ENCODE results near the gene SCGB2A2. TPM values are rescaled to one million over a fixed set of nuclear protein-coding genes. Genes with fewer than 3 reads are reported as not detected.

Gene SCGB2A2
- total and polyA plus RNA-seq, 7 donors = 0.59 TPM; not detected in 6

DNA sequence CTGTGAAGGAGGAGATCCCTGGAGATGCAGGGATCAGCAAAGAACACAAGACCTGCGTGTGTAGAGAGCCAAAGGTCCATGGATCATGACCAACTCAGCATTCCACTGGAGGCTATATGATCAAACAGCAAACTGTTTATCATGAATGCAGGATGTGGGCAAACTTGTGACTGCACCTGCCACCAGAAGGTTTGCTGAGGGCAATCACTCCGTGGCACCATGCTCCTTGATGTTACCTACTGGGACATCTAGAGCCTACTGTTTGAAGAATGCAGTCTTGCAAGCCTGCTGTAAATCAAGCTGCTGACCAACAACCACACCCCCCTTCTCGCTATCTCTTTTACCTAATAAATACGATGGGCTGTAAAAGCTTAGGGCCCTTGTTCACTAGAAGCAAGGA, 18.3 kb upstream of the SCGB2A2 start:
- intact Hi-C loops (cut with DNase I) = no loop called here
- no peak for TF ChIP-seq CTCF (IDR thresholded peaks at IDR 0.05)
- no peak for ATAC-seq

GRCh38 chr11:62253999-62254542, 15.9 kb upstream of the SCGB2A2 start:
- ATAC-seq = no peak
- H3K4me1 ChIP-seq = no peaks in the 10 kb centered on the region
- intact Hi-C loops (cut with DNase I) = no loop called here
- DNase-seq = no peak
- WGBS, 3 donors = 40 to 72% (median 65%) methylated on average over 2 to 3 of the region's 3 CpGs
- no peak for TF ChIP-seq CTCF (IDR thresholded peaks at IDR 0.05)
- no peak overlapping the region for H3K27ac ChIP-seq
- peaks cover 0 to 2% (median 0%) of the 10 kb centered on the region in 3 donors for H3K27me3 ChIP-seq (ENCODE audit: insufficient read depth in 3 of 3, low read length in 2 of 3)
- H3K9me3 ChIP-seq = peaks cover 18% of the 10 kb centered on the region
- no peaks in the 10 kb centered on the region for H3K36me3 ChIP-seq (ENCODE audit: insufficient read depth in 1 of 2, low read depth in 1 of 2)
- H3K4me3 ChIP-seq = no peak overlapping the region

More for the DNA sequence above, 18.3 kb upstream of the SCGB2A2 start:
- DNase-seq = no peak
- Histone ChIP-seq H3K4me3 (no peak overlapping the region), H3K9me3 (peaks cover 18% of the 10 kb centered on the region), H3K4me1 (no peaks in the 10 kb centered on the region), H3K27ac (no peak overlapping the region), H3K36me3 (ENCODE audit: insufficient read depth in 1 of 2, low read depth in 1 of 2) (no peaks in the 10 kb centered on the region), H3K27me3 (ENCODE audit: insufficient read depth in 3 of 3, low read length in 2 of 3) (peaks cover 0 to 2% (median 0%) of the 10 kb centered on the region in 3 donors)
- WGBS, 3 donors = 49 to 55% (median 53%) methylated on average over 4 of the region's 4 CpGs

DNA sequence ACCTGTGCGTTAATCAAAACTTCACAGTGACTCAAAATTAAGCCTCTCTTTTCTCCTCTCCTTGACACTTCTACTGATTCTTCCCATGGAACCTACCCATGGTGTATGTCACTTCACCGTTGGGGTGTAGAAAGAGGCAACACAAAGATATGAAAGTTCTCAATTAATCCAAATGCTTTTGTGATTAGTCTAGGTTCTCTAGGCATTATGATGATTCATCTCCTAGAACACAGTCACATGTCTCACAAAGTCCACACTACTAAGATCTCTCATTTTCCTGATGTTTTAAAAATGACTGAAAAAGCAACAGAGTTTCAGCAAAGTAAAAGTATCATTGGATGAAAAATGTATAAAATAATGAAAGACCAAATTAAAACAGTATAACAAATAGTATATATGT, 13.7 kb upstream of the SCGB2A2 start:
- Histone ChIP-seq H3K4me3 (no peak overlapping the region), H3K27ac (no peak overlapping the region), H3K36me3 (ENCODE audit: insufficient read depth in 1 of 2, low read depth in 1 of 2) (no peaks in the 10 kb centered on the region), H3K27me3 (ENCODE audit: insufficient read depth in 3 of 3, low read length in 2 of 3) (no peaks in the 10 kb centered on the region), H3K4me1 (no peaks in the 10 kb centered on the region), H3K9me3 (peaks cover 18% of the 10 kb centered on the region)
- intact Hi-C loops (cut with DNase I) = no loop called here
- no peak for ATAC-seq
- no peak for TF ChIP-seq CTCF (IDR thresholded peaks at IDR 0.05)
- WGBS, 3 donors = 83 to 87% (median 85%) methylated on average over 2 of the region's 2 CpGs
- DNase-seq = no peak

DNA sequence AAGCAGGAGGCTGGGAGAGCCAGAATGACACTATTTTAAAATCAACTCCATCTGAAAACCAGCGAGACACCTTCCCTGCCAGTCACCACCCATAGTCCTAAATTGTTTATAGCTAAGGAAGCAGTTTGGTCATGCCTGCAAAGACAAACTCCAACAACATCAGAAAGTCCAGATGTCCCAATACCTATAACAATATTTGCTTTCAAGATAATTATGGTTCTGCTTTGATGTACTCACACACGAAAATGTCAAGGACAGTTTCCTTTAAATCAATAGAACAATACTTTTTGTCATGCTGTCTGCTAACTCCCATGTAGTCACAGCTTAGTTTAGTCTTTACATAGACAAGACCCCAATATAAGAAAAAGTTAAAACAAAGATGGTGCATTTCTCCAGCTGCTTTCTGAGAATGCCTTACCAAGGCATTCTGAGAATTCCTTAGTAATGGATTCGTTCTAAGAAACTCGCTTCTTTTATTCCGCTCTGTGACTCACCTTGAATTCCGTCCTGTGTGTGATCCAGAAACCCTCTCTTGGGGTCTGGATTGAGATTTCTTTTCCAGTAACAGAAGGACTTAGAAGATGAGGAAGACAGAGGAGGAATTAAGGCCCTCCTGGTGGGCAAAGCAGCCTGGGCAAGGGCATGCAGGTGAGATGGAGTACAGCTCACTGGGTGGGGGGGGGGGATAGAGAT, 9.6 kb upstream of the SCGB2A2 start:
- WGBS, 3 donors = 57 to 65% (median 64%) methylated on average over 6 of the region's 6 CpGs
- intact Hi-C loops (cut with DNase I) = no loop called here
- no peak for ATAC-seq

More for the DNA sequence above, 9.6 kb upstream of the SCGB2A2 start:
- Histone ChIP-seq H3K36me3 (ENCODE audit: insufficient read depth in 1 of 2, low read depth in 1 of 2) (no peaks in the 10 kb centered on the region), H3K27ac (no peak overlapping the region), H3K4me3 (no peak overlapping the region), H3K9me3 (no peaks in the 10 kb centered on the region), H3K4me1 (no peaks in the 10 kb centered on the region), H3K27me3 (ENCODE audit: insufficient read depth in 3 of 3, low read length in 2 of 3) (no peaks in the 10 kb centered on the region)
- no peak for TF ChIP-seq CTCF (IDR thresholded peaks at IDR 0.05)
- no peak for DNase-seq

All from psoas muscle (tissue), 8 donors.